ENCODE data around the gene OPHN1.
"Not testable (repeated sequence)": the region's sequence is repeated elsewhere in the genome, so short reads cannot be mapped to it uniquely, and the experiment has no call there.

OPHN1 gene

GRCh38 chrX:68420559-68420958 lies 12.7 kb downstream of the OPHN1 start:
- DNase-seq, result no peak

- no peak for DNase-seq
Measured at GRCh38 chrX:68419975-68420374, 13.3 kb downstream of the OPHN1 start.

- DNase-seq, result no peak
Measured at GRCh38 chrX:68417651-68418050, 15.6 kb downstream of the OPHN1 start.

DNA sequence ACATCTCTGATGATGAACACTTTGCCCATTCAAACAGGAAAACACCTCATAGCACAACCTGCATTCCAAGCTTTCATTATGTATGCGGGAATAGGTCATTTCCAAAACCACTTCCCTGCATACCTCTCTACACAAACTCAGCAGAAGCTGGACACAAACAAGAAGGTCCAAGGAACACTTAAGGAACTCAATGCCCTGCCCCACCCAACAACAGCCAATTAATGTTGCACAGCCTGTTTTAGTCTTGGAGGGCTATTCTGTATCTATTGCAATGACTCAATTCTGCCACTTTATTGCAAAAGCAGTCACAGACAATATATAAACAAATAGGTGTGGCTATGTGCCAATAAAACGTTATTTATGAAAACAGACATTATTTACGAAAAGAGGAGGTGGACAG lies 16.7 kb downstream of the OPHN1 start:
- no peak for DNase-seq

- DNase-seq, result no peak
Measured at GRCh38 chrX:68415316-68415715, 18.0 kb downstream of the OPHN1 start.

- no peak for DNase-seq
Measured at GRCh38 chrX:68413254-68413653, 20.0 kb downstream of the OPHN1 start.

GRCh38 chrX:68411729-68412128 lies 21.6 kb downstream of the OPHN1 start:
- no peak for DNase-seq

DNA sequence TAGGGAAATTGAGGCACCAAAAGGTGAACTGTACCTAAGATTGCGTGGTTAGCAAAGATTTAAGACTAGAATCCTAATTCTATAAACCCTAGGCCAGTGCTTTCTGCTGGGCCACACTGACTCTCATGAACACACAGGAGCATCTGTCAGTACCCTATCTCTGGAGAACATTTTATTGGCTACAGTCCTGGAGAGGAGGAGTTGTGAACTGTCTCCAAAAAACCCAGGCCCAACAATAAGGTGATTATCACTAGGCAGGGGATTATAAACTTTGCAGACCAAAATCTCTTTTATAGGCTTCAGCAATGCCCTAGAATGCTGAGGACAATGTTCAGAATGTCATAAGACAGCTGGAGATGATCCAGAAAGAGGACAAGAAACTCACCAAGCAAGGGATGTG lies 24.1 kb downstream of the OPHN1 start:
- no peak for DNase-seq

- no peak for DNase-seq
Measured at GRCh38 chrX:68403522-68403921, 29.8 kb downstream of the OPHN1 start.

DNA sequence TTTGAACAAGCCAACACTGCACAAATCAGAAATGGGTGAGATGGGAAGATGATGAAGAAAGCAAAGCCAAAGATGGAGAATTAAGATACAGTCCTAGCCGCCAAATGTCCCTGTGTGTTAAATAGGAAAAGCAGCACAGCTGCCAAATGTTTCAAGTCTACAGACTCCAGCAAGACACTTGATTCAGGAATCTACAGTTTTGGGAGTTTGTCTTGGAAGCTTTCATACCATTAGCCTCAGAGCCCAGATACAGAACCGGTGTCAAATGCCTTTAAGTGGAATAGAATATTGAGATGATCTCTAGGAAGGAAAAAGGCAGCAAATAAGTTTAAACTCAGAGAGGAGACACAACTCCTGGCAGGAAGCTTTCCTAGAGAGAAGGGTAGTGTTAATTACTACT lies 30.3 kb downstream of the OPHN1 start:
- DNase-seq, result no peak

DNA sequence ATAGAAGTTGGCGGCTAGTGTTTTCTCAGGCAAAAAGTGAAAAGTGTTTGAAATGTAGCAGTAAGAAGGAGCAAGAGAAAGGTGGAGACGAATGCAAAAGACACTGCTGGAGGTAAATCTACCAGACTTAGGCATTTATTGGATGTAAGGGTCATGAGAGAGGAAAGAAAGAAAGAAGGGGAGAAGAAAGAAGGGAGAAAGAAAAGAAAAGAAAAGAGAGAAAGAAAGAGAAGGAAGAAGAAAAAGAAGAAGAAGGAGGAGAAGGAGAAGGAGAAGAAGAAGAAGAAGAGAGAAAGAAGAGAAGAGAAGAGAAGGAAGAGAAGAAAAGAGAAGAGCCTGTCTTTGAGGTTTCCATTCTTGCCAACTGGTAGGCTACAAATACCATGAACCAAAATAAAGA lies 31.2 kb downstream of the OPHN1 start:
- no peak for DNase-seq

- no peak for DNase-seq
Measured at GRCh38 chrX:68398291-68398690, 35.0 kb downstream of the OPHN1 start.

GRCh38 chrX:68396953-68397352 lies 36.3 kb downstream of the OPHN1 start:
- DNase-seq, result no peak

DNA sequence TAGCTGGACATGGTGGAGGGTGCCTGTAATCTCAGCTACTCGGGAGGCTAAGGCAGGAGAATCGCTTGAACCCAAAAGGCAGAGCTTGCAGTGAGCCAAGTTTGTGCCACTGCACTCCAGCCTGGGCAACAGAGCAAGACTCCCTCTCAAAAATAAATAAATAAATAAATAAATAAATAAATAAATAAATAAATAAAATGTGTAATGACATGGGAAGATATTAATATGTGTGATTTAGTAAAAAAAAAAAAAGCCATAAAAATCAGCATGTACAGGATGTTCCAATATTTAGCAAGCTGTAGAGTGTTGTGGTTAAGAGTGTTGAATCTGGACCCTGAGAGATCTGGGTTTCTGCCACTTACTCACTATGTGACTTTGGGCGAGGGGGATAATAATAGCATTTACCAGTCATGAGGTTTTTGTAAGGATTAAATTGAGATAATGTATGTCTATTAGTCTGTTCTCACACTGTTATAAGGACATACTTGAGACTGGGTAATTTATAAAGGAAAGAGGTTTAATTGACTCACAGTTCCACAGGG lies 43.8 kb downstream of the OPHN1 start:
- not testable (repeated sequence) for DNase-seq

DNA sequence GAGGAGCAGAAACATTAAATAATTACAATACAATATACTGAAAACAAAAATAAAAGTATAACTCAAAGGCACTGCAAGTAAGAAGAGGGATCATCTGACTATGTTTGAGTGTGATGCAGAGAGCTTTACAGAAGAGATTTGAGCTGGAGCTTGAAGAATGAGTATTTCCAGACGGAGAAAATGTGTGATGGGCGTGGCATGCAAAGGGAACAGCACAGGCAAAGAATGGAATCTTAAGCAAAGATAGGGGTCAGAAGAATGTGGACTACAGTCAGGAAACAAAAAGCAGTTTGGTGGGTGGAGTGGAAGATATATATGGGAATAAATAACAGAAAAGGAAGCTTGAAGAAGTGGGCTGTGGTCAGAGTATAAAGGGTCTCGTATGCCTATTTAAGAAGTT lies 45.5 kb downstream of the OPHN1 start:
- no peak for DNase-seq

DNA sequence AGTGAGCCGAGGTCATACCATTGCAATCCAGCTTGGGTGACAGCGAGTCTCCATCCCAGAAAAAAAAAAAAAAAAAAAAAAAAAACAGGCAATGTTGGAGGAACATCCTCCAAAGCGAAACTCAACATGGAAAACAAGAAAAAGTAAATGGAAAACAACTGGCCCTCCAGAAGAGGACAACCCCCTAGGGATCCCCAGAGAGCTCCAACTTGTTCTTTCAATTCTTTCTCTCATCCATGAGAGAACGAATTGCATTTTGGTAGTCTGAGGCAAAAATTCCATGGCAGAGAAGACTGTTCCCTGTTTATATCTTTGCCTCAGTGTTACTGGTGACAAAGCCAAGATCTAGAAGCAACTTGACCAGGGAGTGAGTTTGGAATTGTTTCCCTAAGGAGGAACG lies 49.8 kb downstream of the OPHN1 start:
- DNase-seq, result no peak

DNA sequence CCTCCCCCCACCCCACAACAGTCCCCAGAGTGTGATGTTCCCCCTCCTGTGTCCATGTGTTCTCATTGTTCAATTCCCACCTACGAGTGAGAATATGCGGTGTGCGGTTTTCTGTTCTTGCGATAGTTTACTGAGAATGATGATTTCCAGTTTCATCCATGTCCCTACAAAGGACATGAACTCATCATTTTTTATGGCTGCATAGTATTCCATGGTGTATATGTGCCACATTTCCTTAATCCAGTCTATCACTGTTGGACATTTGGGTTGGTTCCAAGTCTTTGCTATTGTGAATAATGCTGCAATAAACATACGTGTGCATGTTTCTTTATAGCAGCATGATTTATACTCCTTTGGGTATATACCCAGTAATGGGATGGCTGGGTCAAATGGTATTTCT lies 55.7 kb downstream of the OPHN1 start:
- DNase-seq, result not testable (repeated sequence)

DNA sequence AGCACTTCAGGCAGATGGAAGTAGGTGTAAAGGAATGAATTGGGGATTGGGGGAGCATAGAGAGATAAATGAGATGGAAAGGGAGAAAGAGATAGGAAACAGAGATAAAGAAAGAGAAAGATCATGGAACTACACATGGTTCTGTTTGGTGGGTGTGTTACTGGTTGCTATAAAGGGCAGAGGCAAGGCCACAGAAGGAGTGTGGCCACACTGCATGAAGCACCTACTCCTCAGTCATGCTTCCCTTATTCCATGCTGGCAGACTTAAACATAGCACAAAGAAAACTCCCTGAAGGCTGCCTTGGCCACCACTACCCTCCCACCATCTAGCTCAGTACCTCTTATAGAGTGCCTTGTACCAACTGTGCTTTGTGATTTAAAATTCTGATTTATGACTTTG lies 56.9 kb downstream of the OPHN1 start:
- no peak for DNase-seq

GRCh38 chrX:68375803-68376202 lies 57.5 kb downstream of the OPHN1 start:
- DNase-seq, result no peak

DNA sequence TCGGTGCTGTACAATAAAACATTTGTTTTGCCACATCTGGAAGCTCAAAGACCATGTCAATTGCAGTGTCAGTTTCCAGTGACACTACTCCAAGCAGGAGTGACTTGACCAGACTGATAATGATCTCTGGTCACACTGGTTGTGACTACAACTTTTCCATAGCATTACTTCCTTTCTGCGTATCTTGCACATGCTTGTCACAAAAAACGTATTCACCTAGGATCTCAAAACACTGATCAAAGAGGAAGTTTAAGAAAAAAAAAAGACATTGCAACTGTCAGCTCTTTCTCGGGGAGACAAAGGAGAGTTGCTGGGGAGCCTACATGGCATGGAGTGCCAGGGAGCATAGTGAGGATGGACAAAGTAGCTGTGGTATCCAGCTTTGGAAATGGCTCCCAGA lies 60.6 kb downstream of the OPHN1 start:
- DNase-seq, result no peak

DNA sequence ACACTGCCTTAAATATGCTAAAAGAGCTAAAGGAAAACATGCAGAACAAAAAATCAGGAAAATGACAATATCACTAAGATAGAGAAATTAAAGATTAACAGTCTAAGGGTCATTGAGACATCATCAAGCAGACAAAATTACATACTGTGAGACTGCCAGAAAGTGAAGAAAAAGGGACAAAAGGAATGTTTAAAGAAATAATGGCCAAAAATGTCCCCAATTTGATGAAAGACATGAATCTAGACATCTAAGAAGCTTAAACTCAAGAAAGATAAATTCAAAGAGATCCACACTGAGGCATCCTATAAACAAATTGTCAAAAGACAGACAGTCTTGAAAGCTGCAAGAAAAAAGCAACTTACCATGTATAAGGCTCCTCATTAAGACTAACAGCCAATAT lies 63.7 kb downstream of the OPHN1 start:
- DNase-seq, result no peak

- DNase-seq, result no peak
Measured at GRCh38 chrX:68365341-68365740, 68.0 kb downstream of the OPHN1 start.

- DNase-seq, result no peak
Measured at GRCh38 chrX:68363984-68364383, 69.3 kb downstream of the OPHN1 start.

DNA sequence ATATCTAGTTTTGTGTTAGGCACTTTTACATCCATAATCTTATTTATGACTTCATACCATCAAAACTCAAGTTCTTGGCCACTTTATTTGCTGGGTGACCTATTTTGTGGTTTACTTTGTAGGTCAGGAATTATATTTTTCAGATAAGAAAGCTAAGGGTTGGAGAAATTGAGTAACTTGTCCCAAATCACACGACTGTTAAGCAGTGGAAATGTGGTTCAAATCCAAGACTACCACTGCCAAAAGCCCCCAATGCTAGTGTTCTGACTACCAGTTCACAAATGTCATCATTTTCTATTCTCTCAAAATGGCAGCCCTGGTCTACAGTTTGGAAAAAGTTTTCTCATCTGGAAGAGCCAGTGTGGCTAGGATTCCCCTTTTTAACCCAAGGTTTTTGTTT lies 74.6 kb downstream of the OPHN1 start:
- DNase-seq, result no peak

GRCh38 chrX:68355629-68355920 lies 77.7 kb downstream of the OPHN1 start:
- no peak for DNase-seq

Measured in activated naive CD4-positive, alpha-beta T cell treated with Interleukin-2 at 50 U/mL for 16 hours (primary cell).